HG02852 (cell line): Measurements from ENCODE around the gene PCSK5.

Experiments
- ATAC-seq: cut with Tn5 transposase; IDR thresholded peaks from one replicate; pipeline ENCODE4 v1.9.1; 2021; ENCODE audit warnings: mild to moderate bottlenecking, moderate library complexity; ENCODE audit not compliant: unreplicated experiment

Gene PCSK5

DNA sequence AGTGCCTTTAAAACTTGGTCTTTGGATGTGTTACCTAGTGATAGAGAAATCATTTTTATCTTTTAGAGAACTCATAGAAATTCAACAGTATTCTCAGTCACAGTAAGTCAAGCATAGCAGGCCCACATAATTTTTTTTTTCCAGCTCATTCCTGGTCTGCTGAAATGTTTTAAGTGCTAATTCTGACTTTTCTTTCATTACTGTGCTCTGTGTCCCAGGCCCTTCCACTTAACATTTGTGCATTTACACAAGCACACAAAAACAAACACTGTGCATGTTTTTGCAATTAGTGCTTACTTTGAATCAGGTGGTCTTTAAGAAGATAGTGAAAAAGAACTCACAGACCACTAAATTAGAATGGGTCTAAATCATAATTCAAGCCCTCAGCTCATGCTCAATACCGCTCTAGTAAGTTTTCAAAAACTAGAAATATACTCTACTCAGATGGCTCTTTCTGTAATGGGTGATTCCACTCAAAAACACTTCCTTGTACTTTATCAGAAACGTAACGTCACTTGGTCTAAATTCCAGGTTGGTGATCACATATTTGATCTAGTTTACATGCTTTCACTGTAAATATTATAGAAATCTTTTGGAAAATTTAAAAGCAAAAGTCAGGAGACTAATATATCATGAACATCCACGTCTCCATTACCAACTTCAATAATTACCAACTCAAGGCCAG, 107.8 kb downstream of the PCSK5 start:
- ATAC-seq, result no peak

DNA sequence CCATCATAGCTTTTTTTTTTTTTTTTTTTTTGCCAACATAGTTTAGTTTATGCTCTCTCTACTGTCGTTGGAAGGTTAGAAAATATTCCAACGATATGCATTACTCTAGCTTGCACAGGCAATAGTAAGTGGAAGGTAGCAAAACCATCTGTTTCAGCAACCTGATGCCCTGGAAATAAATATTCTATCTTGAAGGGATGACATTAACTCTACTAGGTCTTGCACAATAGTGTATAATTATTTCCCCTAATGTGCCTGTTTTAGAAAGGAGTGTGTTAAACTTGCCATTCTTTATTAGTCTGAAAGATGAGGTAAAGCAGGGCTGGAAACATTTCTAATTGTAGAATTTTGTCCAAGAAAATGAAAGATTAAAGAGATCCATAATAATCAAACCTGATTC, 111.0 kb downstream of the PCSK5 start:
- ATAC-seq, result no peak

DNA sequence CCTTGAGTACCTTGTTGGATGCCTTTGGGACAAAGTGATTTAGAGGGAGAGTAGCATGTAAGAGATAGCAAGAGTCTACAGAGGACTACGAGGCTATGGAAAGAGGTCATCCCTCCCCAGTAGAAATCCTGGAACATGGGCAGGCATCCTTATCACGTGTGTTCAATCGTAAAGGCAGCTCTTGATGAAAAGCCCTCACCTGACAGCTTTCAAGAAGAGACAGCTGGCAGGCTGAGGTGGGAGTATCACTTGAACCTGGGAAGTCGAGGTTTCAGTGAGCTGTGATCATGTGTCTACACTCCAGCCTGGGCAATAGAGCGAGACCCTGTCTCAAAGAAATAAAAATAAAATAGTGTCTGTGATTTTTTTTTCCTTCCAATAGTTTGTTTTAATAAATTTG, 112.6 kb downstream of the PCSK5 start:
- no peak for ATAC-seq

DNA sequence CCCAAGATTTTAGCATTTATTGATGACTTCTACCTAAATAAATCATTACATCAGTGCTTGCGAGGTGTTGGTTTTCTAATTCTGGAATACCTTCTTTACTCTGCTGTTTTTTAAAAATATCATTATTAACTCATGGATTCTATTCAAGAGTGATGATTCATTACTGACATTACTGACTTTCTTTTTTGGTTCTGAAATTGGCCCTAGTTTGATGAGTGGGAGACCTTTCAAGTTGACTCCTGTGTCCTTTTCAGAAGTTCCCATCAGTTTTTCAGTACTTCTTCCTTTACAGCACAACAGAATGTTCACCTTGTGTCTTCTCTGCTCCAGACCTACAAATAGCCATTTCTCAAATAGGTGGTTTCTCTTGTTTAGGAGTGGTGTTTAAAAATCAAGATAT, 114.1 kb downstream of the PCSK5 start:
- ATAC-seq, result peak; percentile 91

DNA sequence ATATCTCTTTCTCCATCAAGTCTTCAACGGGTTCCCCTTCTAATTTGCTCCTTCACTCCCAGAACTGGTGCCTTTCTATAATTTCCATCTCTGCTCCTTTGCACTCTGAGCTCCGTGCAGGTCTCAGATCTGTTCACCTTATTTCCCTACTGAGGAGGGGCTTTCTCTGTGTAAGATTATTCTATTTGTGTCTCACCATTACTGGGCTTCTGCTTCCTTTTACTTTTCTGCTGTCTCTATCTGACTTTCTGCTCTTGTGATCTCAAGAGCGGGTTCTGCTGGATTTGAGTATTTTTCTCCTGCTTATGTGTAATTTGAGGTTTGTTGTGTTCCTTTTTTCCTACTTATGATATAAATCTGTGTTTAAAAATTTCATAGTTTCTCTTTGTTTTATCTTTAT, 117.5 kb downstream of the PCSK5 start:
- no peak for ATAC-seq

DNA sequence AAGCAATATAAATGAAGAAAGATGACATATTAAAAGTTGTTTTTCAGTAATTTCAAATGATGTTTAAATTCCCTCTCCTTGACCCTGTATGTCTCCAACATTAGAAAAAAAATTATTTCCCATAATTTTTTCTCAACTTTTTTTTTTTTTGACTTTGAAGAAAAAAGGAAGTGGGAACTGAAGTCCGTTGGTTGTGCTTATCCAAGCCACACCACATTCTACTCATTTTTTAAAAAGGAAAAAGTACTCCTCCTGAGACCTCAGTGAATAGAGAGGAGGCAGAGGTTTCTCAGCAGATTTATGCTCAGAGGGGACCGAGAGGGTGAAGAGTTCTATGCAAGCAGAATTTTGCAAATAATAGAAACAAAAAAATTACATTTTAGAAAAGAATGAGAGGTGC, 123.3 kb downstream of the PCSK5 start:
- ATAC-seq, result no peak

DNA sequence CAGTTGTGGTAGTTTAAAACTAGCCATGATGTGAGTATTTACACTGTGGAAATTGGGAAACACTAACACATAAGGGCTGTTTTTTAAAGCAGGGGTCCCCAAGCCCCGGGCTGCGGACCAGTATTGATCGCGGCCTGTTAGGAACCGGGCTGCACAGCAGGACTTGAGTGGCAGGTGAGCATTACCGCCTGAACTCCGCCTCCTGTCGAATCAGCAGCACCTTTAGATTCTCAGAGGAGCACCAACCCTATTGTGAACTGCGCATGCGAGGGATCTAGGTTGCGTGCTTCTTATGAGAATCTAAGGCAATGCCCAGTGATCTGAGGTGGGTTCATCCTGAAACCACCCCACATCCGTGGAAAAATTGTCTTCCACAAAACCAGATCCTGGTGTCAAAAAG, 127.8 kb downstream of the PCSK5 start:
- no peak for ATAC-seq

DNA sequence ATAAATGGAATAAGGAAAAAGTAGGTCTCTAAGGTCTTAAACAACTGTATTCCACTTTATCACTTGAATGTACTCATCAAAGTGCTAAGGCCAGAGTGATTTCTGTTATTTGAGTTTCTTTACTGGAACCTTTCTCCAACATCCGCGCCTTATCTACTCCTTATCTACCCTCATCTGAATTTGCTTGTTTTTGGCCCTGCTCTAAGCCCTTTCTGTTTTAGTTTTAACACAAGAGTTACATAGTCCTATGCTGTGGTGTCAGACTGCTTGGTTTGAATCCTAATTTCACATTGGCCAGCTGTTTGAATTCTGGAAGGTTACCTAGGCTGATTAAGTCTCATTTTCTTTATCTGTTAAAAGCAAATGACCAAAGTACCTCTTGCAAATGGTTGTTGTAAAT, 128.3 kb downstream of the PCSK5 start:
- ATAC-seq, result no peak

DNA sequence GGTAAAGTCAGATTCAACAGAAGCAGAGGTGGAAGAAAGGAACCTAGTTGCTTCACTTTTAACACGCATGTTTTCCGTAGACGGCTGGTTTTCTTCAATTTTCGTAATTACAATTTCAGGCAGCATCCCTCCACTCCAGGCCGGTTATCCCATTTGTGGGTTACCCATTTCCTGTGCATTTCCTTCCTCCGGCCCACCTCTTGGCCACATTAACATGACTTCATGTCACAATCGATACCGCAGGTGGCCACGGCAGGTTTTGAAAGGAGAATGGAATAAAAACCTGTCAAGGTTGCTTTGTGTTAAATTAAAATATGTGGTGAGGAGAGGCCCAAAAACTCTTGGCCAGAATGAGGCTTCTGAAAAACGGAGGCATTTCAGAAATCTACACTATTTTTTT, 130.2 kb downstream of the PCSK5 start:
- ATAC-seq, result no peak

DNA sequence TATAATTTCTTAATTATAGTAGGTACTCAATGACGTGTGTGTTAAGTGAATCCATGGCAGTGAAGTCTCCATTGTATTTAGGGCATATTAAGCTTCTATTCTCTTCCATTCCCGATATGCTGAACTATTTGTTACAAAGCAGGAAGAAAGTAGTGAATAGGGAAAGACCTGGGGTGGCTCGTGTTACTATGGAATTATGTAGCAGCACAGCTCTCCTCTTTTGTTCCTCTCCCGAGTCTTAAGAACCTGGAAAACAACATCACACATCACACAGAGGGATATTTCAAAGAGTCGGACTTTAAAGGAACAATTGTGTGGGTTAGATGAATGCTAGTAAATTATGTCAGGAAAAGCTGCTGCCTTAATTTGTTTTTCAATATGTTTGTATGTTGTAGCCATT, 131.8 kb downstream of the PCSK5 start:
- no peak for ATAC-seq

DNA sequence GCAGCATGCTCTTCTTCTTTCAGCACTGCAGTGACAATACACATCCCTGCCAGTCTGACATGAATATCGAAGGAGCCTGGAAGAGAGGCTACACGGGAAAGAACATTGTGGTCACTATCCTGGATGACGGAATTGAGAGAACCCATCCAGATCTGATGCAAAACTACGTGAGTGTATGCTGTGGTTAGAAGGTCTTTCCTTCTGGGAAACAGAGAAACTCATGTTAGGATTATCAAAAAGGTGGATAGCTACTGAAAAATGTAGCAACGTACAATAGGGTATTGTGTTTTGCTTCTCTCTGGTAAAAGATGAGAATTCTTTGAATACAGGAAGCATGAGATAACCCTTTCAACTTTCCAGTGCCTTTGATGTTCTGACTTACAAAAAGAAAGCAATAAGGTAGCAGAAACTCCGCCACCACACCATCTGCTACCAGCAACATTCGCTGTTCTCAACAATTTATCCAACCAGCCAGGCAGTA, 133.3 kb downstream of the PCSK5 start:
- no peak for ATAC-seq

DNA sequence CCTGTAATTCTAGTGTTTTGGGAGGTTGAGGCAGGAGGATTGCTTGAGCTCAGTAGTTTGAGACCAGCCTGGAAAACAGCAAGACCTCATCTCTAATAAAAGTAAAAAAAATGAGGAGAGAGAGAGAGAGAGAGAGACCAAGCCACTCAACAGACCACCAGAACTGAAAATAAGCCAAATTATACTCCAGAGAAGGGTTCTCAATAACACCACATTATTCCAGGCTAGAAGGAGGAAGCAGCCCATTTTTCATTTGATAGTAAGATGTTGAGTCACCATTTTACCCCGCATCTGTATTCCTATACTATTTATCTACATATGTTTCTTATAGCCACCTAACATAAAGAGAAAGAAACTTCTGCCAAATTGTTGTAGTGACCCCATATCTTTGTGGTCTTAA, 134.8 kb downstream of the PCSK5 start:
- ATAC-seq, result no peak

DNA sequence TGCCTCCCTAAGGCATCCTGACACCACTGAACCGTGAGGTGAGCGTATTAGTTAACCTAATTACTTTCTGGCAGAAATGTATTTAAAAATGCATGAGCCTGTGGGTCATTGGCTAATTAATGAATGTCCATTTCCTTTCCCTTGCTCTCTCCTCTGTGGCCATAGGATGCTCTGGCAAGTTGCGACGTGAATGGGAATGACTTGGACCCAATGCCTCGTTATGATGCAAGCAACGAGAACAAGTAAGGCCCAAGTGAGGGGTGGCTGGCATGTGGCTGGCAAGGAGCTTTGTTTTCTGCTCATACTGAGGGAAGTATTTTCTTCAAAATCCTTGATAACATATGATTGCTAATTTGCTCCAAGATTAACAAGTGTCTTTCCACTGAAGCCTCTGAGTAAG, 136.3 kb downstream of the PCSK5 start:
- ATAC-seq, result no peak

DNA sequence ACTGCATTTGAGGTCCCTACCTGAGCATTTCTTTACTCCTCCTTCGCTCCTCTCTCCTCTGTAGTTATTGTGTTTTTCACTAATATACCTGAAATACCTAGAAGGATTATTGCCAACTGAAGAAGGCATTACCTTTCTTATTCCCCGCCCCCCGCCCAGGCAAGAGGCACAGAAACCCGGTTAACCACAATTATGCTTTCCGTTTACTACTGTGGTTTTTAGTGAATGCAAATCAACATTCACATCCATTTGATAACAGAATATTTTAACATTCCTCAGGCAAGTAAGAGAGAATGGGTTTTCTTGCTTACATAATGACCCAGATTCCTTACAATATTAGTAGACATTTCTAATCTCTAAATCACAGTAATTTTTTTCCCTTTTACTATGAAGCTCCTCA, 136.9 kb downstream of the PCSK5 start:
- no peak for ATAC-seq

DNA sequence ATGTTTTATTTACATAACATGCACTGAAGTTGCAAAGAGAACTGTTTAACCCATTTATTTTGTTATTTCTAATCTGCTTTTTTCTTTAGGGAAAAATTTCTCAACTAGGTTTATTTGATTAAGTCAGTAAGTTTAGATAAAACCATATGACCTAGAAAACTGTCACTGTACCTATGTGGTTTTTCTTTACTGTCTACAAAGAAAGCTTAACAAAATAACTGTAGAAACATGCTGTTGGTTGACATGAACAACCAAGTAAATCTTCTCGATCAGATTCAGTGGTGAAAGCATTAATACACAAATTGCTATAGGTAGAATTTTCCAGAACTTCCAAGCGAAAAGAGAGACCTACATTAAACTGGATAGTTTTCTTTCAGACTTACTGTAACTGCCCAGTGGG, 137.4 kb downstream of the PCSK5 start:
- ATAC-seq, result no peak

DNA sequence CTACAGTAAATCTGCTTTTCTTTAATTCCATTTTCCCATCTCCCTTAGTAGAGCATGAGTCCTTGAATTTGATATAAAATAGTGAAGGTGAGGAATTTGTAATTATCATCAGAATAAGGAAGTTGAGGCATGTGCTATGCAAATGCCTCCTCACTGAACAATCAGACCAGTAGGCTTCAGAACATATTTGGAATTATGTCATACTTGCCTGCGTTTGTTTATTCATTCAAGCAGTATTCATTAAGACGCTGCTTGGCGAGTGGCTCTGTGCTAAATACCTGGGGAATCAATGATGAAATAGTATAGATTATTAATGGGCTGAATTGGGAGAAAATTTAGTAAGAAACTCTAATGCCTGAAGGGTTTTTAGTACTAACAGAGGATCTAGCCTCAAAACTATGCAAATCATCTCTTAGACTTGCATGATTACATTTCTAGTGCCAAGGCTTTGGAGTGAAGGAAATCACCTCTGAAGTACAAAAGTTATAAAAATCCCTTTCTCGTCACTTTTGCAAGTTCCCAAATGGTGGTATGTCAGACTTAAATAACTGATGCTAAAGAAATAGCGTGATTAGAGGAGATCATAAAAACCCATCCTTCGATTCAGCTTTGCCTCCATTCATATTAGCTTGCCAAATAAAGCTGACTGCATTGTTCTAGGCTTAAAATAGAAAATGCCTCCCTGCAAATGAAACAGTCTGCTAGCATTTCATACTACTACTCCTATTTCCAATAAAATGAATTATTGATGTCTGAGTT, 141.7 kb downstream of the PCSK5 start:
- ATAC-seq, result no peak

DNA sequence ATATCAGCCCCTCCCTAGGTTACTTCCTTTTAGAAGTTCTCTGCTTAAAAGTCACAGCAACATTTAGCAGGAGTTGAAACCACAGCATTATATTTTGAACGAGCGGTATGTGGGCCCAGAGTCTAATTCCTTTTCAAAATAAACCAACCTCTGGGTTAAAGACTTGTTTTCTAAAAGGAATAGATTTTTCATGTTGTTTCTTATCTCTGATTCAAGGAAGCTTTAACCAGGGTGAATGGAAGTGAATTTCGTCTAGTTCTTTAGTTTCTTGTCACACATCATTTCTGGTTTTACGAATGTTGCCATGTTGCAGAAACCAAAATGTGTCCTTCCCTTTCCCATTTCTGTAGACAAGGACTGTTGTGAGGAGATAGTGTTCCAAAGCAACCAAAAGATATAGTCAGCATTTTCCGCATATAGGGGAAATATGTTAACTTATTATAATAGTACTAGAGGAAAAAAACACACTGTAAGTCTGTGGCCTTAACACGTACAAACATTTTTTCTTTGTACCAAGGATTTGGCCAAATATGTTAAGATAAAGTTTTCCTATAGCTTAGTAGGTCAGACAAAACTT, 142.4 kb downstream of the PCSK5 start:
- no peak for ATAC-seq

DNA sequence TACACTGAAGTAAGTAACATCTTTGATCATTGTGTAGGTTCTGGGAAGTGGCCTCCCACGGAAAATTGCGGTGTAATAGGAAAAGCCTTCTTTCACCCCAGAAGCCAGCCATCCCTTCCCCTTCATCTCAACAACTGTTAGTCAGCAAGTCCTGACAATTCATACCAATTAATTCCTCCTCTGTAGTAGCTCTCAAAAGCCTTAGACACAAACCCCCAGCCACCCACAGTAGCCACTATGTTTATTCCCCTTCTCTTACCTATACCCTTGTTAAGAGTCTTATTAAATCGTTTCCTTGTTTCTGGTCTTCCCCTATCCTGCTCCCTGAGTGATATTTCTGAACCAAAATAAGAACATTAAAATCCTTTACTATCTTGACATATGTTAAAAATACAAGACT, 143.6 kb downstream of the PCSK5 start:
- no peak for ATAC-seq

DNA sequence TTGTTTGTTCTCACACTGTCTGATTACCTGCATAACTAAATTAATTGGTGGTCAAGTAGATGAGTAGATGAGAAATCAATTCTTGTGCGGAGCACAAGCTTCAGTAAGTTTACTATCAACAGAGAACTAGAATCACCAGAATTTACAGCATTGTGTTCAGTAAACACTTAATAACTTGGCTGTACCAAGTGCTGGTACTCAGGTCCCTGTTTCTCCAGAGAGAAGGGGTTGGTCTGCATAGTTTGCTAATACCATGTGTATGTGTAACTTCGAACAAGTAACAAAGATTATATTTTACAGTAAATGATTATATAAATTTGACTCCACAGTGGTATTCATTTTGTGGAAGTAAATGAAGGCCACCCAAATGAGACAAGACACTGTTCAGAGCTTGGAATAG, 146.3 kb downstream of the PCSK5 start:
- no peak for ATAC-seq

DNA sequence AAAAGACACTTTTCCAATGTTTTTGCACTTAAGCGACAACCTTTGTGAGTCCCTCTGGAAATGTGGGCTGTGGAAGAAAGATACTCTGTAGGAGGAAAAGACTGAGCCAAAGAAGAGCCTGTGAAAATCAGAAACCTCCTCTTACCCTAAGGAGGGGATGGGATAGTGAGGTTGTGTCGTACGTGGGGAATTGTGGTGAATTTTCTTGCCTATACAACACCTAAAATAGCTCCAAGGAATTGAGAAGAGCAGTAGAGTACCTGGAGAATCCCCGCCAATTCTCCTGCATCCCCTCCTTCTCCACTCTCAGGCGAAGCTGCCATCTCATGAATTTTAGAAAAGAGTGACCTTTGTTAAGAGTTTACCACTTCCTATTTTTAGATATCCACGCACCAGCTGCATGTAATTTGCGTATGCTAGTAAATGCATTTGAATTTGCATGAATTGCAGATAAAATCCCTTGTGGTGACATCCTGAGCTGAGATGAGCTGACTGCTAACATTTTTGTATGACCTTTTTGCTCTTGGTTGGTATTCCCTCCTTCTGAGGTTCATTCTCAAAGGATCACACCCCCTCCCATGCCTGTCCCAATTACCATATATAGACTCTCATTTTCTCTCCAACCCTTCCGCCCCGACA, 147.2 kb downstream of the PCSK5 start:
- no peak for ATAC-seq

DNA sequence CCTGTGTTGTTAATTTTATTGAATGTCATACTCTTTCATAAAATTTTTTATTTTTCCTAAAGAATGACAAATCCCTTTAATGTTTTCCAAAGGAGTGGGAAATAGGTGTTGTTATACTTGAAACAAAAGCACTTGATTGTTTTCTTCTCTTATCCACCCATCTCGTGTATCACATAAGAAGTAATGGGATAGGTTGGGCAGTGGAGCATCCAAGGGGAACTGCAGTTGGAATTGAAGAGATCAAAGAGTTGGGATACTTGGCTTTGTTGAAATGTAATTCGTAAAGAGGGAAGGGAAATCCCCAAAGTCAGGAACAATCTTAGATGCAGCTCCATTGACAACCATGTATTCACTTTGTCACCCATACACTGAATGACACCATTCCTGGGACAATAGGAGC, 148.0 kb downstream of the PCSK5 start:
- ATAC-seq, result no peak
